HG02610 (cell line): ENCODE data around the gene FES.
"Not testable (repeated sequence)": the region's sequence is repeated elsewhere in the genome, so short reads cannot be mapped to it uniquely, and the experiment has no call there.

Source experiments
- ATAC-seq: cut with Tn5 transposase; IDR thresholded peaks from one replicate; pipeline ENCODE4 v1.9.1; 2021; ENCODE audit warnings: mild to moderate bottlenecking, moderate library complexity; ENCODE audit not compliant: unreplicated experiment

FES gene

DNA sequence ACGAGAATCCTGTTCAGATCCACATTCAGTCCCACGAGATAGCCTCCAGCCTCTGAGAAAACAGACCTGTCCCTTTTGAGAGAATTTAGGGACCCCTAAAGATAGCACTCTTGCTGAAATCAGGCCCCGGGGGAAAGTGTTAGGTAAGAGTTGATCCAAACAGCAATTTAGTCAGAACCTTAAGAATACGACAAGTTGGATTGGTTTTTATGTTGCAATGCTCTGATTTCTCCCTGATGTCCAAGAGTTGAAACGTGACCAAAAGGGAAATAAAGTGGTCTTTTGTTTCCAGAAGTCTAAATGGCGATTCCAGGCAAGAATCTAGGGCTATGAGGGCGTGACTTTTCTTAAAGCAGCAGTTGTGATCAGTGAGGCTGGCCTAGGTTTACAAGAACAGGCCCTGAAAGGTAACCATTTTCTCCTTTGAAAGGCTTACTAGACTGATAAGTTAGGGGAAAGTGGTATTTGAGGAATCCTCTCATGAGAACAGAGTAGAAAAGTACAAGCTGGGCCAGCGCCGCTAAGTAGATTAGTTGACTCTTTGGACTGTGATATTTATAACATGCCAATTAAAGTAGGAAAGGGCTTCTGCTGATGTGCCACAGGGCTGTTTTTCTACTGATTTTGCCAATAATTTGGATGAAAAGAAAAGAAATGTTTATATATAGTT lies 23.7 kb downstream of the FES start:
- ATAC-seq: no peak

DNA sequence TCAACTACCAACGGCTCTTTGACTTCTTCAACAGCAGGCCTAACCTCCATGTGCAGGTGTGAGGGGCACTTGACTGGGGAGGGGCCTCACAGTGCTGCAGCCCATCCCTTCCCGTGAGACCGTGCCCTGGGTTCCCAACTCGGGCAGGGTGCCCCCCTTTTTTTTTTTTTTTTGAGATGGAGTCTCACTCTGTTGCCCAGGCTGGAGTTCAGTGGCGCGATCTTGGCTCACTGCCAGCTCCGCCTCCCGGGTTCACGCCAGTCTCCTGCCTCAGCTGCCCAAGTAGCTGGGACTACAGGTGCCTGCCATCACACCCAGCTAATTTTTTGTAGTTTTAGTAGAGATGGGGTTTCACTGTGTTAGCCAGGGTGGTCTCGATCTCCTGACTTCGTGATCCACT lies 25.1 kb downstream of the FES start:
- not testable (repeated sequence) for ATAC-seq

DNA sequence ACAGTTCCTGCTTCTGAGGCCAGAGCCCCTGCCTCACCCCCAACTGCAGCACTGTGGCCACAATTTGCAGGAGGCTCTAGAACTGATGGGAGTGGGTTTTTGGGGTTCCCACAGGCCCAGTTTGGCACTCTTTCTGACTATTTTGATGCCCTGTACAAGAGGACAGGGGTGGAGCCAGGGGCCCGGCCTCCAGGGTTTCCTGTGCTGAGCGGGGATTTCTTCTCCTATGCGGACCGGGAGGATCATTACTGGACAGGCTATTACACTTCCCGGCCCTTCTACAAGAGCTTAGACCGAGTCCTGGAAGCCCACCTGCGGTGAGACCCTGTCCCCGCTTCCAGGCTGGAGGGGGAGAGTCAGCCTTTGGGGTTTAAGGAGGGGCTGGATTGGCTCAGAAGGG lies 25.7 kb downstream of the FES start:
- ATAC-seq: no peak

DNA sequence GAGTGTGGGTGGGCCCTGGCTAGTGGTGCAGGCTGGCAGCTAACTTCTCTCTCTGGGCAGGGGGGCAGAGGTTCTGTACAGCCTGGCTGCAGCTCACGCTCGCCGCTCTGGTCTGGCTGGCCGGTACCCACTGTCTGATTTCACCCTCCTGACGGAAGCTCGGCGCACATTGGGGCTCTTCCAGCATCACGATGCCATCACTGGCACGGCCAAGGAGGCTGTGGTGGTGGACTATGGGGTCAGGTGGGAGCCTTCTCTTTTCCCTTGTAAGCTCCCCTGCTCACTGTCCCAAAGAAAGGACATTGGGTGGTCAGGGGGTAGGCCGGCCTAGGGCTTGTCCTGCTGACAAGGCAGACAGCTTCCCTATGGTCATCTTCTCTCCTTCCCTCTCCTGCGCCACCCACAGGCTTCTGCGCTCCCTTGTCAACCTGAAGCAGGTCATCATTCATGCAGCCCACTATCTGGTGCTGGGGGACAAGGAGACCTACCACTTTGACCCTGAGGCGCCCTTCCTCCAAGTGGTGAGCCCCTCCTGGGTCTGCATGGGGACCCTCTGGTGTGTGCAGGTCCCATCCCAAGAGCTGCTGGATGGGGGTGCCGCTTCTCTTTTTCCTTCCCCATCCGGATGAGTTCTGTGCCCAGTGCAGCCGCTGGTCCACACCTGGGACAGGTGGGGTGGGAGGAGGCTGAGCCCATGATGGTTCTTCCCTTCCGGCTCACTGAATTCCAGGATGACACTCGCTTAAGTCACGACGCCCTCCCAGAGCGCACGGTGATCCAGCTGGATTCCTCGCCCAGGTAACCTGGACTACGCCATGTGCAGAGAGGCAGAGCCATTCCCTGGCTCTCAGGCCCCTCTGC lies 26.4 kb downstream of the FES start:
- ATAC-seq: no peak

GRCh38 chr15:90911302-90911623 lies 27.0 kb downstream of the FES start:
- ATAC-seq: no peak

GRCh38 chr15:90911906-90912769 lies 27.8 kb downstream of the FES start:
- ATAC-seq: no peak

- ATAC-seq: no peak
These were observed 28.4 kb downstream of the FES start for GRCh38 chr15:90912770-90913075.

DNA sequence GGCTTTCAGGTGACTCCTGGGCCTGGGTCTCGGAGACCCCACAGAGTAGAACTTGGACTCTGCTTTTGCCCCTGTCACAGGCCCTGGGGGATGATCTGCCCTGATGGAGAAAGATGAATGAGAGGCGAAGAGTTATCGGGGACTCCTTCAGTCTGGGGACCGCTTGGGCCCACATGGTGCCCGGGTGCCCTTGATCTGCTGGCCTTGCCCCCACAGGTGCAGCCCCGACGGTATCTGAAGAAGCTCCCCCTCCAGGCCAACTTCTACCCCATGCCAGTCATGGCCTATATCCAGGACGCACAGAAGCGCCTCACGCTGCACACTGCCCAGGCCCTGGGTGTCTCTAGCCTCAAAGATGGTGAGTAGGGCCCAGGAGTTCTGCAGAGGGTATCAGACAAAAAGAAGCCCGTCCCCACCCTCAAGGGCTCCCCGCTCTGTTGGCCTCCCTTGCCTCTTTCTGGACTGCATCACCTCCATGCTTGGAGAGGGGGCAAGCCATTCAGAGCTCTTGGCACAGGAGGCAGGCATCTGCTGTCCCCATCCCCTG lies 29.2 kb downstream of the FES start:
- no peak for ATAC-seq

DNA sequence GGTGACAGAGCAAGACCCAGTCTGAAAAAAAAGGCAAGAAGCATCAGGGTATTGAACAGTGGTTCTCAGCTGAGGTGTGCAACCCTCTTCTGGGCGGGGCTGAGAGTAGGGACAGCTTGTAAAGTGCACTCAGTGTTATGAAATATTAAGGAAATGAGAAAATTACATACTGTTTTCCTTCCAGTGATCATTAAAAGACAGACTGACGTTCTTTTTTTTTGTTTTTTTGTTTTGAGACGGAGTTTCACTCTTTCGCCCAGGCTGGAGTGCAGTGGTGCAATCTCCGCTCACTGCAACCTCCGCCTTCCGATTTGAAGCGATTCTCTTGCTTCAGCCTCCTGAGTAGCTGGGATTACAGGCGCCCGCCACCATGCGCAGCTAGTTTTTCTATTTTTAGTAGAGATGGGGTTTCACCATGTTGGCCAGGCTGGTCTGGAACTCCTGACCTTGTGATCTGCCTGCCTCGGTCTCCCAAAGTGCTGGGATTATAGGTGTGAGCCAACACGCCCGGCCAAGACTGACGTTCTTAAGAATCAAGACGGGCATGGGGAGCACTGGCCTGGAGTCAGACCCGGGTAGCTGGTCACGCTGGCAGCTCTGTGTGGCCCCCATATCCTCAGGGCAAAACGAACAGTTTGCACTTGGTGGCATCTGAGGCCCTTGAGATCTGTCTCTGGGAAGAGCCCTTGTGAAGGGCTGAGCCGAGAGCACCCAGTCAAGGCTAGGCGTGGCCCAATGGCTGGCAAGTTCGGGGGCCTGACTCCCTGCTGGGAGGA lies 30.2 kb downstream of the FES start:
- ATAC-seq: no peak

- no peak for ATAC-seq
These were observed 31.0 kb downstream of the FES start for GRCh38 chr15:90915216-90915807.

DNA sequence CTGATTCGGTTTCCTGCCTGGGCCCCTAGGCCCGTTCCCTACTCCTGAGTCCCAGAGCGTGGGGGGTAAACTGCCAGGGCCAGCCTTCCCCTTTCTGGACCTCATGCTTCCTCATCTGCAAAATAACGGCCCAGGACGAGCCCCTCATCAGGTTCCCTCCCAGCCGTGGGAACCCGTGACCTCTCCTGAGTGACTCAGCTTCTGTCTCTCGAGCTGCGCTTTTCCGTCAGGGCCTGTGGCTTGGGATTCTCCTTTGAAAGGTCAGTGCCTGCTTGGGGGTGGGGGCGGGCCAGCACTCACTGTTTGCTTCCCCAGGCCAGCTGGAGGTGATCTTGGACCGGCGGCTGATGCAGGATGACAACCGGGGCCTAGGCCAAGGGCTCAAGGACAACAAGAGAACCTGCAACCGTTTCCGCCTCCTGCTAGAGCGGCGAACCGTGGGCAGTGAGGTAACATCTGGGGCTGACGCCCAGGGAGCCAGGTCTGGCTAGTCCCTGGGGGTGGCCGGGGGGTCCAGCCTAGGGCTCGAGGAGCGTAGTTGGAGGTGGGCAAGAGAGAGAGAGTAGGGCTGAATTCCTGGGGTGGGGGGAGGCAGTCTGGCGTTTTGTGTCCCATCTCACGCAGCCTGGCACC lies 31.6 kb downstream of the FES start:
- ATAC-seq: no peak

GRCh38 chr15:90916461-90916860 lies 32.2 kb downstream of the FES start:
- ATAC-seq: no peak

DNA sequence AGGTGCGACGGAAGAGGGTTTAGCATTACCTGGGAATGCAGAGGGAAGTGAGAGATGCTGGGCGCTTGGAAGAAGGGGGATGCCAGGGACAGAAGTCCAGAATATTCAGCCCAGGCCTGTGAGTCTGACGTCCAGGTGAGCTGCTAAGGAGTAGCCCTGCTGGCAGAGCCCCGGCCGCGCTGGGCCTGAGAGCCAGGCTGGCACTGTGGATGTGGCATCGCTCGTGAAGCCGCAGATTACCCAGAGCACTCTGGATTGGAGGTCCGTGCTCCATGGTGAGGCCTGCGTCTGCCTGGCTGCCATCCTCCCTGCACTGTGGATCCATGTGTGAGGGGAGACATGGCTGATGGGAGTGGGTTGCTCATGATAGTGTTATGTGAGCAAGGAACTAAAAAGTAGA lies 33.3 kb downstream of the FES start:
- ATAC-seq: no peak

GRCh38 chr15:90918034-90918788 lies 33.9 kb downstream of the FES start:
- no peak for ATAC-seq

DNA sequence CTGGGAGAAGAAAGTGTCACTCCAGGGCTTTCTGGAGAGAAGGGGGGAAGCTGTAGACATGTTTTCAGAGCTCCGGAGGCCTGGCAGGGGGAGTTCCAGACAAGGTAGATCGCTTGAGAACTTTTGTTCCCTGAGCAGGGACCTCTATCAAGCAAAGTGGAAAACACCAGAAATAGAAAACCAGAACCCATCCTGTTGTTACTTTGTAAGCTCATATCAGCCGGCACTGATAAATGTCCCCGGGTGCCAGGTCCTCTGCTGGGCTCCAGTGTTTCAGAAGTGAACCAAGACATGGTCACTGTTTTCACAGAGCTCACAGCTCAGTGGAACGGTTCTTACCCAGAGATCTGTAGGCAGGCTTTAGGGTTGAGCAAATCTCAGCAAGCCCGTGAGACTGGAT lies 34.5 kb downstream of the FES start:
- no peak for ATAC-seq

DNA sequence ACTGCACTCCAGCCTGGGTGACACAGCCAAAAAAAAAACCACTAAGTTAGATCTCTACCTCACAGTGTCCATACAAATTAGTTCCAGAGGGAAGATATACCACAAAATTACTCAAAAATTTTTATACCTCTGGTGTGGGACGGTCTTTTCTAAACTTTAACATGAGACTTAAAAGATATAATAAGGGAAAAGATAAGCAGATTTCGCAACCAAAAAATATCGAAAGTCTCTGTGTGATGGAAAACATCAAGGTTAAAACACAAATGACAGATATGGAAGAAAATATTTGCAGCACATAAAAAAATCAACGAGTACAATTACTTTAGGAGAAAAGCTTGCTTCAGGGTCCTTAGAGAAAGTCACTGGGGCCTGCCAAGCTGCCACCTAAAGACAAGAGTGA lies 37.6 kb downstream of the FES start:
- no peak for ATAC-seq

GRCh38 chr15:90922712-90923322 lies 38.5 kb downstream of the FES start:
- ATAC-seq: peak; percentile 69

- ATAC-seq: peak; percentile 84
These were observed 40.1 kb downstream of the FES start for GRCh38 chr15:90924375-90924774.

DNA sequence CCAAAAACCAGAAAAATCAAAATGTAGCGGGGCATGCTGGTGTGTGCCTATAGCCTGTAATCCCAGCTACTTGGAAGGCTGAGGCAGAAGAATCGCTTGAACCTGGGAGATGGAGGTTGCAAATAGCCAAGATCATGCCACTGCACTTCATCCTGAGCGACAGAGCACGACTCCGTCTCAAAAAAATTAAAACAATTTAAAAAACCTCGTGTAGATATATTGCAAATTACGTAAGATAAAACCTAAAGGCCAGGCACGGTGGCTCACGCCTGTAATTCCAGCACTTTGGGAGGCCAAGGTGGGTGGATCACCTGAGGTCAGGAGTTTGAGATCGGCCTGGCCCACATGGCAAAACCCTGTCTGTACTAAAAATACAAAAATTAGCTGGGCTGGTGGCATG lies 42.5 kb downstream of the FES start:
- not testable (repeated sequence) for ATAC-seq
